Measurements from ENCODE around the gene LHPP.

LHPP gene

GRCh38 chr10:124599588-124600050, 138.0 kb downstream of the LHPP start:
- DNase-seq (ENCODE audit: low read depth): no peak
- TF ChIP-seq, protein P1, sequence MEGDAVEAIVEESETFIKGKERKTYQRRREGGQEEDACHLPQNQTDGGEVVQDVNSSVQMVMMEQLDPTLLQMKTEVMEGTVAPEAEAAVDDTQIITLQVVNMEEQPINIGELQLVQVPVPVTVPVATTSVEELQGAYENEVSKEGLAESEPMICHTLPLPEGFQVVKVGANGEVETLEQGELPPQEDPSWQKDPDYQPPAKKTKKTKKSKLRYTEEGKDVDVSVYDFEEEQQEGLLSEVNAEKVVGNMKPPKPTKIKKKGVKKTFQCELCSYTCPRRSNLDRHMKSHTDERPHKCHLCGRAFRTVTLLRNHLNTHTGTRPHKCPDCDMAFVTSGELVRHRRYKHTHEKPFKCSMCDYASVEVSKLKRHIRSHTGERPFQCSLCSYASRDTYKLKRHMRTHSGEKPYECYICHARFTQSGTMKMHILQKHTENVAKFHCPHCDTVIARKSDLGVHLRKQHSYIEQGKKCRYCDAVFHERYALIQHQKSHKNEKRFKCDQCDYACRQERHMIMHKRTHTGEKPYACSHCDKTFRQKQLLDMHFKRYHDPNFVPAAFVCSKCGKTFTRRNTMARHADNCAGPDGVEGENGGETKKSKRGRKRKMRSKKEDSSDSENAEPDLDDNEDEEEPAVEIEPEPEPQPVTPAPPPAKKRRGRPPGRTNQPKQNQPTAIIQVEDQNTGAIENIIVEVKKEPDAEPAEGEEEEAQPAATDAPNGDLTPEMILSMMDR (IDR thresholded peaks at IDR 0.05; ENCODE audit: control insufficient read depth, insufficient read depth, low read depth, low read length, missing control alignments): no peak
- no peak overlapping the region for H3K4me3 ChIP-seq (ENCODE audit: control insufficient read depth, low read depth, low read length)

GRCh38 chr10:124600051-124600880, 138.6 kb downstream of the LHPP start:
- no peak overlapping the region for H3K4me3 ChIP-seq (ENCODE audit: control insufficient read depth, low read depth, low read length)
- TF ChIP-seq, protein P1 (IDR thresholded peaks at IDR 0.05; ENCODE audit: control insufficient read depth, insufficient read depth, low read depth, low read length, missing control alignments): no peak
- DNase-seq (ENCODE audit: low read depth): no peak

GRCh38 chr10:124601016-124601415, 139.4 kb downstream of the LHPP start:
- TF ChIP-seq, protein P1 (IDR thresholded peaks at IDR 0.05; ENCODE audit: control insufficient read depth, insufficient read depth, low read depth, low read length, missing control alignments): no peak
- no peak overlapping the region for H3K4me3 ChIP-seq (ENCODE audit: control insufficient read depth, low read depth, low read length)

DNA sequence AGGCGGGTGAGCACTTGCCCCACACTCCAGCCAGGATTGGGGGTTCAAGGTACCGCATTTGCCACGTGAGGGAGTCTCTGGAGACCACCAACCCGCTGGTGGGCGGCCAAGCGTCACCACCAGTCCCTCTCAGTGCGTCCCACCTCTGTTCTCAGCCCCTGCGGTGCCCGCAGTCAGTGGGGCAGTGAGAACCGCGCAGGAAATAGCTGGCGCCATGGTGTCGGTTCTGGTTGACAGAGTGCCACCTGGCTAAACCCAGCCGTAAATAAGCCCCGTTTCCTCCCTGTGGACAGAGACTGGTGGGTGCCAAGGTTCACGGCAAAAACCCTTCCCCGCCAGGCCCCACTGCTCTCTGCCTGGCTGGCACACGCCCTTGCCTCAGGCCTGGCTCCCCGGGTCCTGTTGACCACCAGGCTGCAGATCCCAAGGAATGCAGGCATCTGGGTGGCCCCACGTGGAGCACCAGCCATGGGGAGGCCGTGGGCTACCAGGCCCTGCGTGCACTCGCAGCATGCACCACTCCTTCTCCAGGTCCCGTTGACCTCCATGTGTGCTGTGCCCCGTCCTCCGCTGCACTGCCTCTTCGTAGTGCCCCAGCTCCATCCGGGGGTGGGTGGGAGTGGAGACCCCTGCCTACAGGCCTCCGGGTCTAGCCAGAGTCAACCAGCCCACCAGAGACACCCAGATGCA, 140.0 kb downstream of the LHPP start:
- no peak overlapping the region for H3K4me3 ChIP-seq (ENCODE audit: control insufficient read depth, low read depth, low read length)
- no peak for DNase-seq (ENCODE audit: low read depth)
- TF ChIP-seq, protein P1 (IDR thresholded peaks at IDR 0.05; ENCODE audit: control insufficient read depth, insufficient read depth, low read depth, low read length, missing control alignments): no peak

More at GRCh38 chr10:124601016-124601415, 139.4 kb downstream of the LHPP start:
- DNase-seq (ENCODE audit: low read depth): no peak

DNA sequence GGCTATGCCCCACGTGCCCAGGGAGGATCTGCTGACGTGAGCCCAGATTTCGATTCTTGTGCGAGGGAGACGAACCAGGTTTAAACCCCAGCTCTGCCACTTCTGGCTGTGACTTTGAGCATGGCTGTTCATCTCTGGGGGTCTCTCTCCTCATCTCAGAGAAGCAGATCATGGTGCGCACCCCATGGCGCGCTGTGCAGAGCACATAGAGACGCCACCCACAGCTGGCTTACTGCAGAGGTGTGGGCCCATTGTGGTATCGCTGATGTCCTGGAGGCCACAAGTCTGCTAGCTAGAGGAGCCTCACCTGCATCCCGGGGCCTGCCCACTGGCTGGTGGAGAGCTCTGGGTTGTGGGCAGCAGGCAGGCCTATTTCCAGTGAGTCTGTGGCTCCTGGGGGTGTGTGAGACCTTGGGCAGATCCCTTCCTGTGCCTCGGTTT, 140.5 kb downstream of the LHPP start:
- H3K4me3 ChIP-seq (ENCODE audit: control insufficient read depth, low read depth, low read length): no peak overlapping the region
- DNase-seq (ENCODE audit: low read depth): no peak
- TF ChIP-seq, protein P1 (IDR thresholded peaks at IDR 0.05; ENCODE audit: control insufficient read depth, insufficient read depth, low read depth, low read length, missing control alignments): no peak

- TF ChIP-seq, protein P1 (IDR thresholded peaks at IDR 0.05; ENCODE audit: control insufficient read depth, insufficient read depth, low read depth, low read length, missing control alignments): no peak
- no peak overlapping the region for H3K4me3 ChIP-seq (ENCODE audit: control insufficient read depth, low read depth, low read length)
- no peak for DNase-seq (ENCODE audit: low read depth)
Observed at GRCh38 chr10:124602646-124603365, 141.2 kb downstream of the LHPP start.

Measured in AG09309 (cell line).